SK-N-SH treated with all-trans-retinoic acid at 6 μM for 48 hours (cell line): ENCODE measurements around the gene SLC8A2.

Source experiments
- ESRRG ChIP-seq: fragments of 250-450 bp; sonication (Bioruptor Pico); IDR thresholded peaks from 2 replicates; pipeline ENCODE4 v1.6.1; 2021; ENCODE audit warnings: mild to moderate bottlenecking
- GLIS3 ChIP-seq: fragments of 250-450 bp; sonication (Bioruptor Pico); IDR thresholded peaks from 2 replicates; pipeline ENCODE4 v1.5.0; 2020; ENCODE audit warnings: mild to moderate bottlenecking, moderate library complexity
- RARB ChIP-seq: fragments of 250-450 bp; sonication (Bioruptor Pico); IDR thresholded peaks from 2 replicates; pipeline ENCODE4 v1.8.0; 2021; ENCODE audit warnings: mild to moderate bottlenecking, moderate library complexity
- ZC3H10 ChIP-seq: fragments of 250-450 bp; sonication (Bioruptor Pico); IDR thresholded peaks from 2 replicates; pipeline ENCODE4 v1.5.1; 2021; ENCODE audit warnings: mild to moderate bottlenecking, moderate library complexity
- ZFP30 ChIP-seq: fragments of 450-650 bp; formaldehyde crosslinking; IDR thresholded peaks from 2 replicates; pipeline ENCODE4 v1.5.0; 2022; ENCODE audit warnings: mild to moderate bottlenecking, moderate library complexity

- TF ChIP-seq ZC3H10 = no peak
- TF ChIP-seq ESRRG (CRISPR knock-in tag) = no peak
- TF ChIP-seq RARB = no peak
- no peak for TF ChIP-seq GLIS3
- no peak for TF ChIP-seq ZFP30
Measured at GRCh38 chr19:47417107-47417745, 54.5 kb downstream of the SLC8A2 start.
